ENCODE data around the gene SUCO. TPM values are rescaled to one million over a fixed set of nuclear protein-coding genes. Genes with fewer than 3 reads are reported as not detected.

The SUCO gene
- total and polyA plus RNA-seq, 2 of the 13 experiments (the other 11 are each of a cell fraction or from before 2014, with no cell fraction given): 12.6 to 25.5 TPM

- TF ChIP-seq DZIP1 (CRISPR knock-in tag; IDR thresholded peaks at IDR 0.05) (no peak), ZNF264 (CRISPR knock-in tag; IDR thresholded peaks at IDR 0.05) (no peak), MED13 (CRISPR knock-in tag; IDR thresholded peaks at IDR 0.05) (no peak)
Measured at GRCh38 chr1:172646653-172647052, 113.7 kb downstream of the SUCO start (continued).

- H3K9ac ChIP-seq (ENCODE audit: insufficient read depth, low read depth, low read length): no peak overlapping the region
- WGBS (ENCODE audit: low lambda C conversion rate): 26% methylated on average over 6 of the region's 8 CpGs
Measured at GRCh38 chr1:172647110-172647564, 114.2 kb downstream of the SUCO start.

More at GRCh38 chr1:172647110-172647564, 114.2 kb downstream of the SUCO start:
- no TSS peak for BruUV-seq (replicated peaks)
- H4K20me1 ChIP-seq (ENCODE audit: insufficient read depth, low read length): no peaks in the 10 kb centered on the region
- H3K79me2 ChIP-seq (ENCODE audit: insufficient read depth, low read length): no peaks in the 10 kb centered on the region
- peaks cover 0 to 6% of the 10 kb centered on the region in 2 experiments; a peak in 1 of 5 replicates for H3K27me3 ChIP-seq (ENCODE audit: control insufficient read depth in 1 of 2, insufficient read depth in 2 of 2, low read length in 2 of 2)
- no peak overlapping the region for H3K27ac ChIP-seq (ENCODE audit: extremely low read length, insufficient read depth, low read length)
- intact Hi-C loops (cut with micrococcal nuclease; ENCODE audit: unreplicated experiment): no loop called here
- no peaks in the 10 kb centered on the region for H3K9me3 ChIP-seq (ENCODE audit: low read length)
- no peak overlapping the region for H3K4me3 ChIP-seq (replicated peaks in 1 of 3; ENCODE audit: insufficient read depth in 1 of 3, low read depth in 2 of 3, low read length in 3 of 3)
- no peak for DNase-seq (ENCODE audit: low spot score)
- no peak overlapping the region for H3K4me2 ChIP-seq (ENCODE audit: low read depth, low read length)
- no peak for FAIRE-seq
- in situ Hi-C loops (cut with HindIII; ENCODE audit: extremely low pct_ligation_motif_present, low pct_unique_long_range_greater_than_20kb): no loop called here
- no peaks in the 10 kb centered on the region for H3K36me3 ChIP-seq (replicated peaks in 1 of 2; ENCODE audit: control insufficient read depth in 1 of 2, insufficient read depth in 2 of 2, low read length in 2 of 2)
- no peak overlapping the region for H2AFZ ChIP-seq (ENCODE audit: low read length)
- TF ChIP-seq ZFYVE20 (CRISPR knock-in tag; IDR thresholded peaks at IDR 0.05; ENCODE audit: borderline replicate concordance, low read depth) (no peak), GLMP (CRISPR knock-in tag; IDR thresholded peaks at IDR 0.05; ENCODE audit: borderline replicate concordance) (no peak), CAMTA2 (CRISPR knock-in tag; IDR thresholded peaks at IDR 0.05; ENCODE audit: borderline replicate concordance) (no peak), CENPBD1 (CRISPR knock-in tag; IDR thresholded peaks at IDR 0.05; ENCODE audit: borderline replicate concordance, low read depth) (no peak)
- POLR2A ChIA-PET: no interaction called here
- H3K4me1 ChIP-seq (ENCODE audit: insufficient read depth, low read length): peaks cover 27% of the 10 kb centered on the region
- no peak for ATAC-seq
- CTCF ChIA-PET (ENCODE audit: low intra/inter-chr PET ratio, low total read pairs): no interaction called here

Data from HepG2 (cell line).